GM18951 (cell line): ENCODE measurements around the gene KCTD10.

ENCODE experiments used
- POLR2A ChIP-seq: IDR thresholded peaks from 4 replicates; pipeline ENCODE4 v1.6.1; 2011; ENCODE audit warnings: mild to moderate bottlenecking; ENCODE audit not compliant: insufficient read length, insufficient read depth; ENCODE audit errors: extremely low read depth
- in situ Hi-C: fragments of 300-500 bp; cut with MboI; formaldehyde crosslinking; loops from one replicate; pipeline ENCODE4 v1.12.0; 2022; ENCODE audit warnings: low sequenced_read_pairs, mixed read lengths, inconsistent platforms; ENCODE audit not compliant: unreplicated experiment

Gene KCTD10

GRCh38 chr12:109489016-109489954 is 12.2 kb upstream of the KCTD10 start:
- no peak for TF ChIP-seq POLR2A
- in situ Hi-C loops: no loop called here

GRCh38 chr12:109488051-109488665 is 11.1 kb upstream of the KCTD10 start:
- no peak for TF ChIP-seq POLR2A
- in situ Hi-C loops: no loop called here

- in situ Hi-C loops: no loop called here
Observed at GRCh38 chr12:109487181-109488050, 10.3 kb upstream of the KCTD10 start.

GRCh38 chr12:109485201-109485600 is 8.1 kb upstream of the KCTD10 start:
- TF ChIP-seq POLR2A: no peak
- in situ Hi-C loops: no loop called here

More at GRCh38 chr12:109487181-109488050, 10.3 kb upstream of the KCTD10 start:
- no peak for TF ChIP-seq POLR2A

GRCh38 chr12:109483346-109483745 is 6.2 kb upstream of the KCTD10 start:
- no peak for TF ChIP-seq POLR2A

GRCh38 chr12:109482894-109483293 is 5.8 kb upstream of the KCTD10 start:
- TF ChIP-seq POLR2A: no peak
- in situ Hi-C loops: no loop called here

More at GRCh38 chr12:109483346-109483745, 6.2 kb upstream of the KCTD10 start:
- in situ Hi-C loops: no loop called here

GRCh38 chr12:109482491-109482890 is 5.4 kb upstream of the KCTD10 start:
- TF ChIP-seq POLR2A: no peak
- in situ Hi-C loops: no loop called here

- TF ChIP-seq POLR2A: no peak
- in situ Hi-C loops: no loop called here
Observed at GRCh38 chr12:109481863-109482262, 4.8 kb upstream of the KCTD10 start.

GRCh38 chr12:109480356-109480755 is 3.3 kb upstream of the KCTD10 start:
- in situ Hi-C loops: no loop called here
- no peak for TF ChIP-seq POLR2A

GRCh38 chr12:109479761-109480160 is 2.7 kb upstream of the KCTD10 start:
- in situ Hi-C loops: no loop called here
- TF ChIP-seq POLR2A: no peak

- in situ Hi-C loops: no loop called here
- no peak for TF ChIP-seq POLR2A
Observed at GRCh38 chr12:109477963-109478315, 839 bp upstream of the KCTD10 start.

GRCh38 chr12:109476807-109477184 is 304 bp downstream of the KCTD10 start:
- in situ Hi-C loops: no loop called here
- no peak for TF ChIP-seq POLR2A
